SK-N-SH (cell line): ENCODE results near the gene ANXA11. TPM values are rescaled to one million over a fixed set of nuclear protein-coding genes. Genes with fewer than 3 reads are reported as not detected.

Source experiments
- CTCF ChIA-PET: fragments of 300-600, 350-600 bp; formaldehyde crosslinking; extraction: SDS; loops from one replicate; lab custom pipeline; 2021; lab: Yijun Ruan, JAX
- POLR2A ChIA-PET: fragments of 350-600 bp; sonication (Branson Sonifier 250); formaldehyde crosslinking; extraction: SDS; loops from one replicate; lab custom pipeline; 2020; ENCODE audit warnings: antibody characterized with exemption, inconsistent platforms; lab: Yijun Ruan, JAX
- DNase-seq: peaks from one replicate; pipeline ENCODE4 v3.0.0; 2012
- H2AFZ ChIP-seq: fragments of 200-600 bp; sonication (generic); 2 replicates; pipeline ENCODE4 v1.8.1; 2016; ENCODE audit warnings: antibody characterized with exemption, mild to moderate bottlenecking, low read depth
- H3F3A ChIP-seq: fragments of 200-600 bp; sonication (generic); replicated peaks from 2 replicates; pipeline ENCODE3; 2016; ENCODE audit warnings: antibody characterized with exemption, mild to moderate bottlenecking; ENCODE audit not compliant: insufficient read depth
- H3K27ac ChIP-seq, 2 experiments: fragments of 200-500 bp in 1 of 2; fragments of 200-600 bp in 1 of 2; sonication (Bioruptor generic) in 1 of 2; sonication (generic), shearing (Covaris generic) in 1 of 2; 2 replicates each; pipeline versions ENCODE4 v1.5.1 to v1.6.1; 2014 to 2016; ENCODE audit warnings: low read depth in 2 of 2, inconsistent platforms in 1 of 2, low read length in 1 of 2, mild to moderate bottlenecking in 1 of 2, mixed read lengths in 1 of 2
- H3K27me3 ChIP-seq: fragments of 200-600 bp; sonication (generic), shearing (Covaris generic); 2 replicates; pipeline ENCODE4 v1.6.1; 2016; ENCODE audit warnings: mixed run types; ENCODE audit not compliant: insufficient read depth
- H3K36me3 ChIP-seq, 2 experiments: fragments of 200-500 bp in 1 of 2; fragments of 200-600 bp in 1 of 2; sonication (Bioruptor generic) in 1 of 2; sonication (generic) in 1 of 2; replicated peaks in 1 of 2; 2 replicates each; pipeline versions ENCODE3 to v1.5.1; 2014 to 2016; ENCODE audit warnings: low read length in 1 of 2, mild to moderate bottlenecking in 1 of 2; ENCODE audit not compliant: insufficient read depth in 2 of 2, control insufficient read depth in 1 of 2
- H3K4me1 ChIP-seq, 2 experiments: fragments of 200-500 bp in 1 of 2; fragments of 200-600 bp in 1 of 2; sonication (Bioruptor generic) in 1 of 2; sonication (generic), shearing (Covaris generic) in 1 of 2; 2 replicates each; pipeline versions ENCODE4 v1.5.1 to v1.6.1; 2014 to 2016; ENCODE audit warnings: low read depth in 1 of 2, low read length in 1 of 2, mixed run types in 1 of 2; ENCODE audit not compliant: insufficient read depth in 2 of 2, control insufficient read depth in 1 of 2
- H3K4me2 ChIP-seq: fragments of 200-600 bp; sonication (generic), shearing (Covaris generic); 2 replicates; pipeline ENCODE4 v1.6.1; 2017; ENCODE audit warnings: mixed run types
- H3K4me3 ChIP-seq, 2 experiments: fragments of 200-500 bp in 1 of 2; fragments of 200-600 bp in 1 of 2; sonication (Bioruptor generic) in 1 of 2; sonication (generic), shearing (Covaris generic) in 1 of 2; 2 replicates each; pipeline versions ENCODE4 v1.5.1 to v1.8.1; 2014 to 2016; ENCODE audit warnings: low read depth in 2 of 2, inconsistent platforms in 1 of 2, low read length in 1 of 2, mild to moderate bottlenecking in 1 of 2, mixed read lengths in 1 of 2, moderate library complexity in 1 of 2
- H3K79me2 ChIP-seq: fragments of 200-600 bp; sonication (generic); 2 replicates; pipeline ENCODE4 v1.8.1; 2017; ENCODE audit warnings: mild to moderate bottlenecking; ENCODE audit not compliant: insufficient read depth
- H3K9ac ChIP-seq: fragments of 200-600 bp; sonication (generic); 2 replicates; pipeline ENCODE4 v1.6.1; 2017; ENCODE audit warnings: mixed run types
- H3K9me2 ChIP-seq: fragments of 200-600 bp; sonication (generic); 2 replicates; pipeline ENCODE4 v1.6.1; 2017; ENCODE audit warnings: mixed run types
- H3K9me3 ChIP-seq: fragments of 200-600 bp; sonication (generic); 2 replicates; pipeline ENCODE4 v1.6.1; 2017; ENCODE audit warnings: mixed run types, mild to moderate bottlenecking, moderate library complexity
- H4K20me1 ChIP-seq: fragments of 200-600 bp; sonication (generic); 2 replicates; pipeline ENCODE4 v1.6.1; 2017; ENCODE audit warnings: mild to moderate bottlenecking, mixed run types; ENCODE audit not compliant: insufficient read depth
- ELF1 ChIP-seq: IDR thresholded peaks from 2 replicates; pipeline ENCODE4 v1.4.0; 2012
- FOSL2 ChIP-seq: IDR thresholded peaks from 2 replicates; pipeline ENCODE4 v1.4.0; 2012; ENCODE audit warnings: low read depth, mild to moderate bottlenecking, moderate library complexity, borderline replicate concordance
- FOXJ3 ChIP-seq: sonication (generic); formaldehyde crosslinking; IDR thresholded peaks from 2 replicates; pipeline ENCODE4 v1.5.1; 2020; ENCODE audit warnings: mild to moderate bottlenecking, missing genetic modification reagents
- MAX ChIP-seq: IDR thresholded peaks from 2 replicates; pipeline ENCODE4 v1.4.0; 2012; ENCODE audit warnings: low read depth
- NFIC ChIP-seq: IDR thresholded peaks from 2 replicates; pipeline ENCODE4 v1.4.0; 2012; ENCODE audit warnings: borderline replicate concordance
- POLR2AphosphoS5 ChIP-seq: IDR thresholded peaks from 2 replicates; pipeline ENCODE4 v1.6.1; 2012; ENCODE audit warnings: low read depth, low read length
- REST ChIP-seq: IDR thresholded peaks from 2 replicates; pipeline ENCODE4 v1.6.1; 2012; ENCODE audit warnings: mild to moderate bottlenecking, low read depth, low read length, moderate library complexity
- RFX5 ChIP-seq: IDR thresholded peaks from 2 replicates; pipeline ENCODE4 v1.6.1; 2012; ENCODE audit warnings: mild to moderate bottlenecking, improper control_type of control experiment, low read length
- RXRA ChIP-seq: IDR thresholded peaks from 2 replicates; pipeline ENCODE4 v1.4.0; 2012; ENCODE audit warnings: low read depth, mild to moderate bottlenecking, borderline replicate concordance
- SIN3A ChIP-seq: IDR thresholded peaks from 2 replicates; pipeline ENCODE4 v1.6.1; 2012; ENCODE audit warnings: low read depth, mild to moderate bottlenecking, low read length, moderate library complexity, borderline replicate concordance
- SMC3 ChIP-seq: IDR thresholded peaks from 2 replicates; pipeline ENCODE4 v1.6.1; 2012; ENCODE audit warnings: low read depth, low read length, improper control_type of control experiment
- TCF12 ChIP-seq: IDR thresholded peaks from 2 replicates; pipeline ENCODE4 v1.4.0; 2012
- TEAD4 ChIP-seq: IDR thresholded peaks from 2 replicates; pipeline ENCODE4 v1.4.0; 2012; ENCODE audit warnings: mild to moderate bottlenecking, borderline replicate concordance; ENCODE audit not compliant: insufficient read depth
- YY1 ChIP-seq: IDR thresholded peaks from 2 replicates; pipeline ENCODE4 v1.4.0; 2012; ENCODE audit warnings: low read depth, mild to moderate bottlenecking
- WGBS: methylation state at CpG from one replicate; pipeline ENCODE4 v1.1.6; 2017; ENCODE audit warnings: low lambda C conversion rate; 5-methylcytosine and 5-hydroxymethylcytosine counted together
- polyA plus RNA-seq, 3 experiments: library from polyadenylated mRNA; depleted of rRNA; stranded (reverse); fragments of >200 nt; gene quantifications; 2 replicates each; pipeline ENCODE4 v1.2.3, GENCODE V29; 2012
- TF ChIP-seq, protein P1 (sequence below): IDR thresholded peaks from 2 replicates; pipeline ENCODE4 v1.4.0; 2012; ENCODE audit warnings: low read depth, borderline replicate concordance
- TF ChIP-seq, protein P2 (sequence below): IDR thresholded peaks from 2 replicates; pipeline ENCODE4; 2012

The ANXA11 gene
- polyA plus RNA-seq, 1 of the 3 experiments (the other 2 are of a cell fraction) = 53.6 TPM

DNA sequence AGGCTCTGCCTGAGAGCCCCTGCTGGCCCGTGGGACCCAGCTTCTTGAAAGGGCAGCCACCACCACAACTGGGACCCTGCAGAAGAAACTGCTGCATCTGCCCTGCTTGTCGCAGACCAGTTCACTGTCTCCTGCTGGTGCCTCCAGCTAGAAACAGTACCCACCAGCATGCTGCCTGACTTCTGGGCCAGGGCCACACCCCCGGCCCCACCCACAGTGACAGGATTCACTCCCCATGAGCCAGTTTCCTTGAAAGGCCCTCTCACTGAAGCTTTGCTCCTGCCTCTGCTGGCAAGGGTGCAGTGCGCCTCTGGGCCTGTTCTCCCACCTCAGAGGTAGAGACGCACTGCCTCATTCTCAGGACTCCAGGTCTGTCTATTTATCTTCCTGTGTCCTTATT, 32.4 kb downstream of the ANXA11 start:
- CTCF ChIA-PET = interaction anchor here (0.9 to 1.1 kb wide), 2 partner anchors 11 to 29 kb away, joined by 3 read pairs; no protein-coding TSS in a partner anchor
- H2AFZ ChIP-seq = no peak overlapping the region
- H3F3A ChIP-seq = no peaks in the 10 kb centered on the region
- no peak for DNase-seq
- no peak overlapping the region for H3K4me3 ChIP-seq
- no peak overlapping the region for H3K27ac ChIP-seq
- no peaks in the 10 kb centered on the region for H3K9me3 ChIP-seq
- H3K9me2 ChIP-seq = no peaks in the 10 kb centered on the region
- H3K27me3 ChIP-seq = no peaks in the 10 kb centered on the region
- H3K36me3 ChIP-seq = peaks cover 0 to 9% of the 10 kb centered on the region in 2 experiments
- POLR2A ChIA-PET = no interaction called here
- no peaks in the 10 kb centered on the region; a peak in 2 of 4 replicates for H3K4me1 ChIP-seq
- H3K4me2 ChIP-seq = no peak overlapping the region
- H3K9ac ChIP-seq = no peak overlapping the region
- H4K20me1 ChIP-seq = peaks cover 13% of the 10 kb centered on the region; the same call in 1 of the 2 replicates
- 75% methylated on average over 4 of the region's 5 CpGs for WGBS
- TF ChIP-seq NFIC (no peak), YY1 (no peak), SIN3A (no peak), ELF1 (no peak), TEAD4 (no peak), FOSL2 (no peak), FOXJ3 (CRISPR knock-in tag) (no peak), REST (no peak), RXRA (no peak), SMC3 (no peak), TCF12 (no peak), MAX (no peak)
- TF ChIP-seq, protein P1, sequence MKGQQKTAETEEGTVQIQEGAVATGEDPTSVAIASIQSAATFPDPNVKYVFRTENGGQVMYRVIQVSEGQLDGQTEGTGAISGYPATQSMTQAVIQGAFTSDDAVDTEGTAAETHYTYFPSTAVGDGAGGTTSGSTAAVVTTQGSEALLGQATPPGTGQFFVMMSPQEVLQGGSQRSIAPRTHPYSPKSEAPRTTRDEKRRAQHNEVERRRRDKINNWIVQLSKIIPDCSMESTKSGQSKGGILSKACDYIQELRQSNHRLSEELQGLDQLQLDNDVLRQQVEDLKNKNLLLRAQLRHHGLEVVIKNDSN = no peak
- no peaks in the 10 kb centered on the region for H3K79me2 ChIP-seq

GRCh38 chr10:80171248-80171660, 34.1 kb downstream of the ANXA11 start:
- Histone ChIP-seq H3K9me2 (no peaks in the 10 kb centered on the region), H3K4me2 (no peak overlapping the region), H3K27me3 (no peaks in the 10 kb centered on the region), H3K9me3 (no peaks in the 10 kb centered on the region), H2AFZ (no peak overlapping the region), H3K4me1 (peaks cover 0 to 2% of the 10 kb centered on the region in 2 experiments; a peak in 1 of 4 replicates), H3K4me3 (no peak overlapping the region), H3F3A (no peaks in the 10 kb centered on the region), H3K9ac (no peak overlapping the region), H4K20me1 (0 out of 2 replicates have a peak, but pooled peaks cover 13% of the 10 kb centered on the region), H3K36me3 (peaks cover 0 to 9% of the 10 kb centered on the region in 2 experiments), H3K27ac (no peak overlapping the region), H3K79me2 (no peaks in the 10 kb centered on the region)
- 97% methylated on average over 5 of the region's 7 CpGs for WGBS
- no peak for DNase-seq
- CTCF ChIA-PET = interaction anchor here (0.7 to 1.3 kb wide), 2 partner anchors 25 to 52 kb away, joined by 3 to 4 read pairs; no protein-coding TSS in a partner anchor
- POLR2A ChIA-PET = no interaction called here
- TF ChIP-seq YY1 = no peak
- TF ChIP-seq RFX5 = no peak
- no peak for TF ChIP-seq POLR2AphosphoS5
- TF ChIP-seq, protein P2, sequence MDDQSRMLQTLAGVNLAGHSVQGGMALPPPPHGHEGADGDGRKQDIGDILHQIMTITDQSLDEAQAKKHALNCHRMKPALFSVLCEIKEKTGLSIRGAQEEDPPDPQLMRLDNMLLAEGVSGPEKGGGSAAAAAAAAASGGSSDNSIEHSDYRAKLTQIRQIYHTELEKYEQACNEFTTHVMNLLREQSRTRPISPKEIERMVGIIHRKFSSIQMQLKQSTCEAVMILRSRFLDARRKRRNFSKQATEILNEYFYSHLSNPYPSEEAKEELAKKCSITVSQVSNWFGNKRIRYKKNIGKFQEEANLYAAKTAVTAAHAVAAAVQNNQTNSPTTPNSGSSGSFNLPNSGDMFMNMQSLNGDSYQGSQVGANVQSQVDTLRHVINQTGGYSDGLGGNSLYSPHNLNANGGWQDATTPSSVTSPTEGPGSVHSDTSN = no peak
